Naive thymus-derived CD4-positive, alpha-beta T cell (primary cell): ENCODE results near the gene MEGF8. TPM values are rescaled to one million over a fixed set of nuclear protein-coding genes. Genes with fewer than 3 reads are reported as not detected.
A peak's percentile ranks its signal among the peaks of the same experiment; 100 is the strongest.
"Not testable (repeated sequence)": the region's sequence is repeated elsewhere in the genome, so short reads cannot be mapped to it uniquely, and the experiment has no call there.

ENCODE experiments used
- ATAC-seq: fragments of 150-1000 bp; cut with Tn5 transposase; 2 replicates; pipeline ENCODE4 v1.10.0; 2021; ENCODE audit warnings: mild to moderate bottlenecking, moderate library complexity
- CTCF ChIA-PET: fragments of 350-600 bp; sonication (Branson Sonifier 250); formaldehyde crosslinking; loops from one replicate; lab custom pipeline; 2021; ENCODE audit warnings: antibody characterized with exemption; lab: Charles Lee
- POLR2A ChIA-PET: fragments of 350-600 bp; sonication (Branson Sonifier 250); formaldehyde crosslinking; loops from one replicate; lab custom pipeline; 2021; ENCODE audit warnings: antibody characterized with exemption, inconsistent platforms; lab: Charles Lee
- DNase-seq, 9 donors: peaks; one replicate each; pipeline versions ENCODE4 v3.0.0 to v3.0.0-alpha.2; 2020 to 2022; ENCODE audit warnings: mixed read lengths in 1 of 9
- H3K27ac ChIP-seq: one replicate; pipeline ENCODE4 v1.7.0; 2013; ENCODE audit warnings: mild to moderate bottlenecking, low read depth, low read length, moderate library complexity
- H3K27me3 ChIP-seq, 2 donors: one replicate each; pipeline ENCODE4 v1.7.0; 2013; ENCODE audit warnings: low read length in 2 of 2, mild to moderate bottlenecking in 2 of 2, moderate library complexity in 2 of 2; ENCODE audit not compliant: control insufficient read depth in 2 of 2, insufficient read depth in 2 of 2
- H3K36me3 ChIP-seq, 3 experiments: 1 replicate in 2 of 3; 2 replicates in 1 of 3; pipeline ENCODE4 v1.7.0; 2013; ENCODE audit warnings: low read length in 3 of 3, mild to moderate bottlenecking in 3 of 3, moderate library complexity in 1 of 3; ENCODE audit not compliant: insufficient read depth in 3 of 3, control insufficient read depth in 2 of 3
- H3K4me1 ChIP-seq, 2 donors: one replicate each; pipeline ENCODE4 v1.7.0; 2013; ENCODE audit warnings: low read length in 2 of 2, mild to moderate bottlenecking in 2 of 2, moderate library complexity in 1 of 2; ENCODE audit not compliant: control insufficient read depth in 2 of 2, insufficient read depth in 2 of 2
- H3K4me3 ChIP-seq: 2 replicates; pipeline ENCODE4 v1.7.0; 2013; ENCODE audit warnings: mild to moderate bottlenecking, low read length
- H3K9me3 ChIP-seq, 3 experiments: 1 replicate in 2 of 3; 2 replicates in 1 of 3; pipeline ENCODE4 v1.7.0; 2013; ENCODE audit warnings: low read length in 3 of 3; ENCODE audit not compliant: control insufficient read depth in 2 of 3
- H3K27ac Mint-ChIP-seq, 9 donors: one replicate each; pipeline ENCODE4 v1.8.0; 2020 to 2022; ENCODE audit warnings: mixed read lengths in 9 of 9, mild to moderate bottlenecking in 8 of 9, moderate library complexity in 5 of 9, inconsistent platforms in 2 of 9
- H3K27me3 Mint-ChIP-seq, 5 donors: one replicate each; pipeline ENCODE4 v1.8.0; 2021 to 2022; ENCODE audit warnings: mixed read lengths in 5 of 5, mild to moderate bottlenecking in 1 of 5
- H3K36me3 Mint-ChIP-seq, 5 donors: one replicate each; pipeline ENCODE4 v1.8.0; 2020 to 2022; ENCODE audit warnings: mixed read lengths in 5 of 5, mild to moderate bottlenecking in 3 of 5, inconsistent platforms in 1 of 5
- H3K4me1 Mint-ChIP-seq, 7 donors: one replicate each; pipeline ENCODE4 v1.8.0; 2020 to 2022; ENCODE audit warnings: mixed read lengths in 7 of 7, mild to moderate bottlenecking in 3 of 7, inconsistent platforms in 1 of 7
- H3K4me3 Mint-ChIP-seq, 10 donors: one replicate each; pipeline ENCODE4 v1.8.0; 2020 to 2022; ENCODE audit warnings: mild to moderate bottlenecking in 10 of 10, mixed read lengths in 10 of 10, moderate library complexity in 6 of 10, inconsistent platforms in 2 of 10
- H3K9me3 Mint-ChIP-seq, 11 donors: one replicate each; pipeline ENCODE4 v1.8.0; 2020 to 2022; ENCODE audit warnings: mixed read lengths in 11 of 11, mild to moderate bottlenecking in 4 of 11, inconsistent platforms in 1 of 11, moderate library complexity in 1 of 11
- intact Hi-C, 2 donors: fragments of 100-400 bp; cut with micrococcal nuclease; formaldehyde crosslinking; loops; one replicate each; pipeline ENCODE4 v1.15.1; 2023
- polyA plus RNA-seq, 2 donors: library from polyadenylated mRNA; unstranded; fragments of 300-500 nt; fragmentation: Illumina TruSeq; gene quantifications; one replicate each; pipeline ENCODE4 v1.2.3, GENCODE V29; 2021
- total RNA-seq, 6 experiments: library from RNA in 5 of 6; stranded (reverse) in 5 of 6; gene quantifications; 1 replicate in 5 of 6; 2 replicates in 1 of 6; pipeline ENCODE4 v1.2.3 and lab custom pipeline; 2021 to 2026

The MEGF8 gene
- total and polyA plus RNA-seq, 7 experiments from 2014 or later: 0.40 to 9.3 (median 8.1) TPM

DNA sequence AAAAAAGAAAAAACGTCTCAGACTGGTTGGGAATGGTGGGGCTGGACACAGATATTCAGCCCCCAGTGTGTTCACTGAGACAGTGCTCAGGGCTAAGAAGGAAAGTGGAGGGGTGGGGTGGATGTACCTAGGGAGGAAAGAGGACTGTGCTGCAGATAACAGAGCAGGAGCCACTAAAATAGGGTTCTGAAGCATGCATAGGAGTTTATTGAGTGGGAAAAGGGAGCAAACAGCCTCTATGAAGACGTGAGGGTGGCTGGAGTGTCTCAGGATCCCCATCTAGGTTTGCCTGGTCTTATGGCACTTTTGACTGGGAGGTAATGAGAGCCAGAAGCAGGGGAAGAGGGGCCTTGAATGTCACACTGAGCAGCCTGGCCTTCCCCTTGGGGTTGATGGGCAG lies 3.4 kb downstream of the MEGF8 start:
- Mint-ChIP-seq H3K36me3 (peaks cover 0 to 6% (median 4%) of the 10 kb centered on the region in 5 donors), H3K9me3 (peaks cover 0 to 4% (median 0%) of the 10 kb centered on the region in 11 donors), H3K27me3 (peaks cover 6 to 8% (median 7%) of the 10 kb centered on the region in 5 donors), H3K27ac (no peak overlapping the region), H3K4me1 (peaks cover 13 to 29% (median 22%) of the 10 kb centered on the region in 7 donors), H3K4me3 (no peak overlapping the region)
- ChIA-PET POLR2A (interaction anchor here (1.2 kb wide), 1 partner anchor 26 kb away, joined by 6 read pairs; the partner anchor contains the start of gene PAFAH1B3), CTCF (interaction anchor here (0.5 to 0.8 kb wide), 2 partner anchors 131 to 309 kb away, joined by 3 to 4 read pairs; no protein-coding TSS in a partner anchor)
- H3K27me3 ChIP-seq: peaks cover 0 to 4% of the 10 kb centered on the region in 2 donors
- intact Hi-C loops: loop anchor here in 1 of 2 donors (5.0 kb wide), 2 partner anchors 68 to 1982 kb away; partner anchors contain the start of genes C19orf47 and PLD3
- no peak for DNase-seq
- peaks cover 6 to 7% of the 10 kb centered on the region in 2 donors for H3K4me1 ChIP-seq
- no peak overlapping the region for H3K27ac ChIP-seq
- peaks cover 0 to 5% (median 0%) of the 10 kb centered on the region in 3 experiments for H3K36me3 ChIP-seq
- ATAC-seq: no peak
- no peaks in the 10 kb centered on the region for H3K9me3 ChIP-seq
- H3K4me3 ChIP-seq: no peak overlapping the region

DNA sequence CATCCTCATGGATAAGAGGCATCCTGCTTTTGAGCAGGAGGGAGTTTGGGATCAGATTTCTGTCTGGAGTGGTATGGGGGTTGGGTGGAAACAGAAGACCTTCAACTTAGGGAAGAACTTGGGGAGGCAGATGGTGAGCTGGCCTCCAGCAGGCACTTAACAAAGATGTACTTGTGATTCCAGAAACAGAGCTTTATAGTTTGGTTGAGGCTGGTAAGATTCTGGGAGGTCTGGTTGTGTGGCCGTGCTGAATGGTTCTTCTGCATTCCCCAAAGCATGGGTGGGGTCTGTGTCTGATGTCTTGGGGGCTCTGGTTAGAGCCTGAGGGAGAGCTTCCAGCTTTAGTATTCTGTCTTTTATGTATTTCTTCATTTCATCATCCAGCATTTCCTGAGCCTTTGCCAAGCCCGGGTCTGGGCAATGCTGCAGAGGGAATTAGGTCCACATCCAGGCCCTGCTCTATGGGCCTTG lies 4.8 kb downstream of the MEGF8 start:
- H3K4me3 ChIP-seq: no peak overlapping the region
- Mint-ChIP-seq H3K36me3 (peaks cover 0 to under 1% (median 0%) of the 10 kb centered on the region in 5 donors), H3K9me3 (no peaks in the 10 kb centered on the region), H3K4me3 (no peak overlapping the region), H3K4me1 (peaks cover 7 to 22% (median 16%) of the 10 kb centered on the region in 7 donors), H3K27ac (peak overlapping the region in 1 of 9 donors; percentile 34), H3K27me3 (peaks cover 0 to 1% (median under 1%) of the 10 kb centered on the region in 5 donors)
- H3K36me3 ChIP-seq: peaks cover 0 to 5% (median 0%) of the 10 kb centered on the region in 3 experiments
- H3K9me3 ChIP-seq: no peaks in the 10 kb centered on the region
- POLR2A ChIA-PET: interaction anchor here (0.6 kb wide), 1 partner anchor 14 kb away, joined by 4 read pairs; no protein-coding TSS in a partner anchor
- H3K27me3 ChIP-seq: no peaks in the 10 kb centered on the region
- CTCF ChIA-PET: interaction anchor here (1.0 kb wide), 1 partner anchor 198 kb away, joined by 3 read pairs; the partner anchor contains the start of gene POU2F2
- peaks cover 0 to 7% of the 10 kb centered on the region in 2 donors for H3K4me1 ChIP-seq
- DNase-seq (no peak), ATAC-seq (no peak)
- intact Hi-C loops: no loop called here
- H3K27ac ChIP-seq: no peak overlapping the region

DNA sequence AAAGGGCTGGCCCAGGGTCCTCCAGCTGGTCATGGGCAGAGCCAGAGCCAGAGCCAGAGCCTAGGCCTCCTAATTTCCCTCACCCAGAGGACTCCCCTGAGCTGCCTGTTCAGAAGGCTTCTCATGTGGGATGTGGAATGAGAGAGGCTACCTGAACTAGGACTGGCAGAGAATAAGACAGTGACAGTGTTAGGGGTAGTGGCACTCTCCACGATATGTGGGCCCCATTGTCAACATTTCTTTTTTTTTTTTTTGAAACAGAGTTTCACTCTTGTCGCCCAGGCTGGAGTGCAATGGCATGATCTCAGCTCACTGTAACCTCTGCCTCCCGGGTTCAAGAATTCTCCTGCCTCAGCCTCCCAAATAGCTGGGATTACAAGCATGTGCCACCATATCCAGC lies 5.9 kb downstream of the MEGF8 start:
- H3K4me3 ChIP-seq, H3K9me3 ChIP-seq, H3K36me3 Mint-ChIP-seq, H3K27me3 Mint-ChIP-seq, DNase-seq, H3K4me1 ChIP-seq, ATAC-seq, H3K27ac Mint-ChIP-seq, H3K4me3 Mint-ChIP-seq, H3K36me3 ChIP-seq, H3K27me3 ChIP-seq, H3K27ac ChIP-seq, H3K9me3 Mint-ChIP-seq, intact Hi-C loops: not testable (repeated sequence)
- peaks cover 6 to 18% (median 13%) of the 10 kb centered on the region in 7 donors for H3K4me1 Mint-ChIP-seq
- CTCF ChIA-PET: interaction anchor here (0.6 kb wide), 2 partner anchors 216 to 692 kb away, joined by 3 to 5 read pairs; no protein-coding TSS in a partner anchor
- POLR2A ChIA-PET: interaction anchor here (0.6 kb wide), 1 partner anchor 109 kb away, joined by 3 read pairs; no protein-coding TSS in a partner anchor

DNA sequence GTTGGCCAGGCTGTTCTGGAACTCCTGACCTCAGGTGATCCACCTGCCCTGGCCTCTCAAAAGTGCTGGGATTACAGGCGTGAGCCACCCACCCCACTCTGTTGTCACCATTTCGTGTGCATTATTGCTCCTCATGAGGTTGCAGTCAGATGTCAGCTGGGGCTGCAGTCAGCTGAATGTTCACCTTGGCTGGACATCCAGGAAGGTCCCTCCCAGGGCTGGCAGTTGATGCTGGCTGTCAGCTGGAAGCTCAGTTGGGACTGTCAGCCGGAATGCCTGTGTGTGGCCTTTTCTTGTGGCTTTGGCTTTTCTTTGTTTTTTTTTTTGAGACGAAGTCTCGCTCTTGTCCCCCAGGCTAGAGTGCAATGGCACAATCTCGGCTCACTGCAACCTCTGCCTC lies 6.6 kb downstream of the MEGF8 start:
- H3K27ac ChIP-seq: no peak overlapping the region
- DNase-seq (no peak), ATAC-seq (no peak)
- ChIA-PET CTCF (no interaction called here), POLR2A (no interaction called here)
- H3K4me3 ChIP-seq: no peak overlapping the region
- peaks cover 0 to 7% (median 0%) of the 10 kb centered on the region in 3 experiments for H3K36me3 ChIP-seq
- Mint-ChIP-seq H3K9me3 (no peaks in the 10 kb centered on the region), H3K4me1 (peaks cover 2 to 14% (median 7%) of the 10 kb centered on the region in 7 donors), H3K27ac (no peak overlapping the region), H3K4me3 (no peak overlapping the region), H3K36me3 (no peaks in the 10 kb centered on the region), H3K27me3 (no peaks in the 10 kb centered on the region)
- no peaks in the 10 kb centered on the region for H3K9me3 ChIP-seq
- no peaks in the 10 kb centered on the region for H3K4me1 ChIP-seq
- H3K27me3 ChIP-seq: no peaks in the 10 kb centered on the region
- intact Hi-C loops: no loop called here

GRCh38 chr19:42333018-42333417 lies 7.6 kb downstream of the MEGF8 start:
- H3K4me1 Mint-ChIP-seq: peaks cover 0 to 4% (median under 1%) of the 10 kb centered on the region in 7 donors
- intact Hi-C loops: no loop called here
- no peaks in the 10 kb centered on the region for H3K36me3 Mint-ChIP-seq
- no peak overlapping the region for H3K4me3 Mint-ChIP-seq
- no peak overlapping the region for H3K27ac ChIP-seq
- ATAC-seq: no peak
- ChIA-PET POLR2A (no interaction called here), CTCF (no interaction called here)
- no peaks in the 10 kb centered on the region for H3K27me3 ChIP-seq
- H3K4me1 ChIP-seq: no peaks in the 10 kb centered on the region
- H3K36me3 ChIP-seq: peaks cover 0 to 7% (median 0%) of the 10 kb centered on the region in 3 experiments
- no peaks in the 10 kb centered on the region for H3K9me3 Mint-ChIP-seq
- no peak overlapping the region for H3K27ac Mint-ChIP-seq
- no peaks in the 10 kb centered on the region for H3K9me3 ChIP-seq
- H3K27me3 Mint-ChIP-seq: no peaks in the 10 kb centered on the region
- no peak overlapping the region for H3K4me3 ChIP-seq
- DNase-seq: no peak

- POLR2A ChIA-PET: no interaction called here
- ATAC-seq: no peak
- H3K36me3 ChIP-seq: peaks cover 0 to 7% (median 0%) of the 10 kb centered on the region in 3 experiments
- intact Hi-C loops: no loop called here
- H3K27me3 Mint-ChIP-seq: no peaks in the 10 kb centered on the region
- H3K9me3 ChIP-seq: no peaks in the 10 kb centered on the region
- H3K27me3 ChIP-seq: no peaks in the 10 kb centered on the region
- H3K4me3 Mint-ChIP-seq: no peak overlapping the region
- H3K27ac Mint-ChIP-seq: no peak overlapping the region
- no peaks in the 10 kb centered on the region for H3K9me3 Mint-ChIP-seq
- CTCF ChIA-PET: no interaction called here
- H3K27ac ChIP-seq: no peak overlapping the region
- H3K4me3 ChIP-seq: no peak overlapping the region
- H3K4me1 Mint-ChIP-seq: no peaks in the 10 kb centered on the region
- H3K36me3 Mint-ChIP-seq: peaks cover 0 to 4% (median 4%) of the 10 kb centered on the region in 5 donors
- no peak for DNase-seq
- no peaks in the 10 kb centered on the region for H3K4me1 ChIP-seq
Measured at GRCh38 chr19:42333975-42334696, 8.7 kb downstream of the MEGF8 start.
